ENCODE measurements around the gene NPHP4.

Gene NPHP4

DNA sequence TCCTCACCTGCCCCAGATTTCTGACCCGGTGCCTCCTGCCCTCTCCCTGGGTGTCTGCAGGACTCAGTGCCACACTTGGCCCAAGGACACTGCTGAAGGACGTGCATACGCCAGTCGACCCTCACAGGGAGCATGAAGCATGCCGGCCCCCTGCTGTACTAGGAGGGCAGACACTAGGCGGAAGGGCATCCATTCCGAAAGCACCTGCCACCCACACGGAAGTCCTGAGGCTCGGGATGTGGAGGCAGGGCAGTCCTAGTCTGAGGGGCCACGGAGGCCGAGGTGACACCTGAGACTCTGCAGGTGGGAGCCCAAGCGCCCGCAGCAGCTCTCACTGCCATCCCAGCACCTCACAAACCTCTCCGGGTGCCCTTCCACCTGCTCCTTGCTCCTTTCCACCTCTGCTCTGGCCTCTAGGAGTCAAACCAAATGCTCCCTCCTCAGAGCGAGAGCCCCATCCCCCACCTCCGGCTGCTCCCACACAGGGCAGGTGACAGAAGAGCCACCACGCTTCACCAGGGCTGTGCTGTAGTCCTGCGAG is 2.4 kb downstream of the NPHP4 start:
- no peak overlapping the region for H3K4me3 ChIP-seq (replicated peaks in 1 of 2; ENCODE audit: low read depth in 2 of 2, low read length in 2 of 2)
- no peak for DNase-seq (ENCODE audit: low read depth in 2 of 2)
- TF ChIP-seq, protein P1, sequence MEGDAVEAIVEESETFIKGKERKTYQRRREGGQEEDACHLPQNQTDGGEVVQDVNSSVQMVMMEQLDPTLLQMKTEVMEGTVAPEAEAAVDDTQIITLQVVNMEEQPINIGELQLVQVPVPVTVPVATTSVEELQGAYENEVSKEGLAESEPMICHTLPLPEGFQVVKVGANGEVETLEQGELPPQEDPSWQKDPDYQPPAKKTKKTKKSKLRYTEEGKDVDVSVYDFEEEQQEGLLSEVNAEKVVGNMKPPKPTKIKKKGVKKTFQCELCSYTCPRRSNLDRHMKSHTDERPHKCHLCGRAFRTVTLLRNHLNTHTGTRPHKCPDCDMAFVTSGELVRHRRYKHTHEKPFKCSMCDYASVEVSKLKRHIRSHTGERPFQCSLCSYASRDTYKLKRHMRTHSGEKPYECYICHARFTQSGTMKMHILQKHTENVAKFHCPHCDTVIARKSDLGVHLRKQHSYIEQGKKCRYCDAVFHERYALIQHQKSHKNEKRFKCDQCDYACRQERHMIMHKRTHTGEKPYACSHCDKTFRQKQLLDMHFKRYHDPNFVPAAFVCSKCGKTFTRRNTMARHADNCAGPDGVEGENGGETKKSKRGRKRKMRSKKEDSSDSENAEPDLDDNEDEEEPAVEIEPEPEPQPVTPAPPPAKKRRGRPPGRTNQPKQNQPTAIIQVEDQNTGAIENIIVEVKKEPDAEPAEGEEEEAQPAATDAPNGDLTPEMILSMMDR (IDR thresholded peaks at IDR 0.05; ENCODE audit: low read depth, low read length) = no peak

DNA sequence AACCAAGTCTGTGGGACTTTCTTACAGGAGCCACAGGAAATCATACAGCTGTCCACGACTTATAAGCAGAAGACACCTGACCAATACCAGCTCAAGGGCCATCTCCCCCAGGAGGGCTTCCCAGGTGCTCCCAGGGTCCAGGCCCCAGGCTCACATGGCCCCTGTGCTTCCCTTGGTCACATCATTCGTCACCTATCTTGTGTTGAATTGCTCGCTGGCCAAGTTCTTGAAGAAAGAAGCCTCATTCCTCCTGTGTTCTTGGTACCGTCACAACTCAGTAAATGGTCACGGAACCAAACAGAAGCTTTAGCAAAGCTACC is 3.0 kb downstream of the NPHP4 start:
- no peak for DNase-seq (ENCODE audit: low read depth in 2 of 2)
- TF ChIP-seq, protein P1 (IDR thresholded peaks at IDR 0.05; ENCODE audit: low read depth, low read length) = no peak
- no peak overlapping the region for H3K4me3 ChIP-seq (replicated peaks in 1 of 2; ENCODE audit: low read depth in 2 of 2, low read length in 2 of 2)

GRCh38 chr1:5988596-5989285 is 3.5 kb downstream of the NPHP4 start:
- DNase-seq (ENCODE audit: low read depth in 2 of 2) = no peak
- TF ChIP-seq, protein P1 (IDR thresholded peaks at IDR 0.05; ENCODE audit: low read depth, low read length) = no peak
- no peak overlapping the region for H3K4me3 ChIP-seq (replicated peaks in 1 of 2; ENCODE audit: low read depth in 2 of 2, low read length in 2 of 2)

GRCh38 chr1:5986018-5986417 is 6.2 kb downstream of the NPHP4 start:
- no peak for DNase-seq (ENCODE audit: low read depth in 2 of 2)
- TF ChIP-seq, protein P1 (IDR thresholded peaks at IDR 0.05; ENCODE audit: low read depth, low read length) = no peak
- no peak overlapping the region for H3K4me3 ChIP-seq (replicated peaks in 1 of 2; ENCODE audit: low read depth in 2 of 2, low read length in 2 of 2)

DNA sequence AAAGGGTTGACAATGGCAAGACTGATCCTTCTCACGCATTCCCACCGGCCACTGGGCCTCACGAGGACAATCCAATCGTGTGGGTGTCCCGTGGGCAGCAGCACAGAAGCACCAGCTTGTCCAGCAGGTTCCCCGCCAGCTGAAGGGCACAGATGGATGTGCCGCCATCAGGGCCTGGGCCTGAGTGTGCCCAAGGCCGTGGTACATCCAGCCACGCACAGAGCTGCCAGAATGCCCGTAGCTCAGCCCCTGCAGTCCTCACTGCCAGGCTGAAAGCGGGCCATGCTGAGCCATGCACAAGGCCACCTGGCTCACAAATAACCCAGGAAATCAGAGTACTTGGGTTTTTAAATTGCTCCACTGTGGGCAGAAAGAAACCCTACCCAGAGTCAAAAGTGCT is 7.0 kb downstream of the NPHP4 start:
- H3K4me3 ChIP-seq (replicated peaks in 1 of 2; ENCODE audit: low read depth in 2 of 2, low read length in 2 of 2) = no peak overlapping the region
- TF ChIP-seq, protein P1 (IDR thresholded peaks at IDR 0.05; ENCODE audit: low read depth, low read length) = no peak
- DNase-seq (ENCODE audit: low read depth in 2 of 2) = no peak

- TF ChIP-seq, protein P1 (IDR thresholded peaks at IDR 0.05; ENCODE audit: low read depth, low read length) = no peak
- peak; percentile 33 to 79 for DNase-seq (ENCODE audit: low read depth in 2 of 2)
- H3K4me3 ChIP-seq (replicated peaks in 1 of 2; ENCODE audit: low read depth in 2 of 2, low read length in 2 of 2) = no peak overlapping the region
Measured at GRCh38 chr1:5983361-5984103, 8.7 kb downstream of the NPHP4 start.
